T-helper 17 cell (primary cell): ENCODE results near the gene PTPRD. TPM values are rescaled to one million over a fixed set of nuclear protein-coding genes. Genes with fewer than 3 reads are reported as not detected.

Experiments
- ATAC-seq: fragments of 150-1000 bp; cut with Tn5 transposase; 2 replicates; pipeline ENCODE4 v1.10.0; 2021; ENCODE audit warnings: mild to moderate bottlenecking, moderate library complexity
- DNase-seq, 3 donors: peaks; one replicate each; pipeline versions ENCODE4 v3.0.0 to v3.0.0-alpha.2; 2020 to 2021
- H3K9me3 ChIP-seq: one replicate; pipeline ENCODE4 v1.7.0; 2013; ENCODE audit warnings: low read length, mild to moderate bottlenecking; ENCODE audit not compliant: control insufficient read depth, poor library complexity, severe bottlenecking
- H3K27ac Mint-ChIP-seq: one replicate; pipeline ENCODE4 v1.8.0; 2022; ENCODE audit warnings: mild to moderate bottlenecking, moderate library complexity, mixed read lengths
- H3K27me3 Mint-ChIP-seq: one replicate; pipeline ENCODE4 v1.8.0; 2022; ENCODE audit warnings: mixed read lengths
- H3K36me3 Mint-ChIP-seq: one replicate; pipeline ENCODE4 v1.8.0; 2022; ENCODE audit warnings: low read depth, mixed read lengths
- H3K4me1 Mint-ChIP-seq: one replicate; pipeline ENCODE4 v1.8.0; 2022; ENCODE audit warnings: mild to moderate bottlenecking, mixed read lengths
- H3K4me3 Mint-ChIP-seq: one replicate; pipeline ENCODE4 v1.8.0; 2022; ENCODE audit warnings: mild to moderate bottlenecking, moderate library complexity, mixed read lengths
- total RNA-seq, 4 donors: library from RNA in 2 of 4; stranded (reverse) in 2 of 4; gene quantifications; one replicate each; pipeline ENCODE4 v1.2.3 and lab custom pipeline; 2022 to 2026

PTPRD gene
- total RNA-seq, 2 donors from 2014 or later = not detected

DNA sequence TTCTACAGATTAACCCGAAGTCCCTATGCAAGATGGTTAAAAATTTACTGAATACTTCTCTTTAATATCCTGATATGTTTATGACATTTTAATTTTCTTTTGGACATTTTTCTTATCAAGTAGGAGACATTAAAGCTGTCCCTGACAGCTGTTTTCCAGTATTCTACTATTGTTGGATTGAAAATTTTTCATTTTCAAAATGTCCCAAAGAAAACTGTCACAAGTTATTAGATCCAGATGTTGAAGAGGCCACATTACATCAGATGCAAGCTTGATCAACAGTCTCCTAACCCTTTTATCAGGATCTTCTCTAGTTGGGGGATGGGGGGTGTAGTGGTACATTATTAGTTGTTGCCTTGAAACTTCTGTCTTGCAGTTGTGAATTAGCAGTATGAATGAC lies 1410.5 kb downstream of the PTPRD start:
- H3K9me3 ChIP-seq = no peaks in the 10 kb centered on the region
- H3K27ac Mint-ChIP-seq = no peak overlapping the region
- no peak for DNase-seq
- no peaks in the 10 kb centered on the region for H3K4me1 Mint-ChIP-seq
- H3K27me3 Mint-ChIP-seq = no peaks in the 10 kb centered on the region
- no peak for ATAC-seq
- H3K36me3 Mint-ChIP-seq = no peaks in the 10 kb centered on the region
- no peak overlapping the region for H3K4me3 Mint-ChIP-seq

DNA sequence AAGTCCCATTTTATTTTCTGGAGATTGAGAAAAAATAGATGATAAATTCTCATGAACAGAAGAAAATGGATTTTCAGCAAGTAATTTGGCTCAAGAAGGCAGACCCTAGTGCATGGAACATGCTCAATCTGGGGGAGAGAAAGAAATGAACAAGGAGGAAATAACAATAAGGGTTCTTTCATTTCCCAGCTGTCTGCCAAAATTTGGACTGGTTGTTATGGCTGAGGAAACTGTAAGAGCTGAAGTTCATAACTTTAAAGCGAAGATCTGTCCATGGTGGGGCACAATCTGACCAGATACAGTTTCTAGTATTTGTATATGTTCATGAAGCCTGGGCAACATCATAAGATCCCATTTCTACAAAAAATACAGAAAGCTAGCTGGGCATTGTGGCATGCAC lies 1426.7 kb downstream of the PTPRD start:
- Mint-ChIP-seq H3K27me3 (no peaks in the 10 kb centered on the region), H3K4me3 (no peak overlapping the region), H3K27ac (no peak overlapping the region), H3K4me1 (no peaks in the 10 kb centered on the region), H3K36me3 (no peaks in the 10 kb centered on the region)
- no peaks in the 10 kb centered on the region for H3K9me3 ChIP-seq
- ATAC-seq = no peak
- no peak for DNase-seq

DNA sequence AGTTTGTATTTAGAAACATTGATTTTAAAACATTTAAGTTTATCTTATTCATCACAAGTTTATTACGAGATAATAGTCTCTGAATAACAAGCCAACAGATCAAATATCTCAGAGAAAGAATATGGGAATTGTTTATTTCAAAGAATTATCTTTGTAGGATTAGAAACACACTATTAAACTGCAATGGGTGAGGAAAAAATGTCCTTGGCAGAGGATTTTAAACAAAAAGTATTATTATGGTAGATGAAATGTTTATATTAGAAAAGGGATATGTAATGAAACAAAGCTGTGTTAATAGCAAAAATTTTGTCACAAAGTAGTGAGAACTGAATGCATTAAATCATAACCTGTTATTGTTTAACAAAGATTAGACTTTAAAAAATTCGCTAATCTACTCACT lies 1430.4 kb downstream of the PTPRD start:
- ATAC-seq (no peak), DNase-seq (no peak)
- no peak overlapping the region for H3K4me3 Mint-ChIP-seq
- no peaks in the 10 kb centered on the region for H3K4me1 Mint-ChIP-seq
- H3K27ac Mint-ChIP-seq = no peak overlapping the region
- no peaks in the 10 kb centered on the region for H3K27me3 Mint-ChIP-seq
- no peaks in the 10 kb centered on the region for H3K9me3 ChIP-seq
- no peaks in the 10 kb centered on the region for H3K36me3 Mint-ChIP-seq

DNA sequence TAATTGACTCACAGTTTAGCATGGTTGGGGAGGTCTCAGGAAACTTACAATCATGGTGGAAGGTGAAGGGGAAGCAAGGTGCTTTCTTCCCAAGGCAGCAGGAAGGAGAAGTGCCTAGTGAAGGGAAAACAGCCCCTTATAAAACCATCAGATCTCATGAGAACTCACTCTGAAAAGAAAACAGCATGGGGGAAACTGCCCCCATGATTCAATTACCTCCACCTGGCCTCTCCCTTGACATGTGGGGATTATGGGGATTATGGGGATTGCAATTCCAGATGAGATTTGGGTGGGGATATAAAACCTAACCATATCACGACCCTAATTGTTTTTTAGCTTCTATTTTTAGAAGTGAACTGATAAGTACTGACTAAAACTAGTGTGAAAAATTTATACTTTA lies 1435.7 kb downstream of the PTPRD start:
- no peaks in the 10 kb centered on the region for H3K27me3 Mint-ChIP-seq
- no peak for ATAC-seq
- H3K4me3 Mint-ChIP-seq = no peak overlapping the region
- no peaks in the 10 kb centered on the region for H3K4me1 Mint-ChIP-seq
- H3K9me3 ChIP-seq = no peaks in the 10 kb centered on the region
- no peak overlapping the region for H3K27ac Mint-ChIP-seq
- no peaks in the 10 kb centered on the region for H3K36me3 Mint-ChIP-seq
- no peak for DNase-seq

DNA sequence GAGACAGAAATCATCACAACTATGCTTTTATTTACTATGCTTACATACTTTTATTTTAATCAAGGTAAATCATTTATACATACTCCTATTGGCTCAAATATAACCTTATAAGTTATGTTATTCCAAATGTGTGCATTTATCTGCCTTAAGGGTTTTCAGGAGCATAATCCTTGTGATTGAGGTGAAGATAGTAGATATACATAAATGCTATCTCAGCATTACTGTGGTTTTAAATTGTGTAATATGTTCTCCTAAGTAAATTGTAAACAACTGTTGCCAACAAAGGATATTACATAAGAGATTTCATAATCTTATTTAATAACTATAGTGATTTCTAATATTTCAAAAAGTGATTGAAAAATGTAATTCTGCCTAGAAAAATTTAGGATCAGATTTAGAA lies 1438.4 kb downstream of the PTPRD start:
- no peaks in the 10 kb centered on the region for H3K36me3 Mint-ChIP-seq
- H3K4me3 Mint-ChIP-seq = no peak overlapping the region
- ATAC-seq (no peak), DNase-seq (no peak)
- H3K9me3 ChIP-seq = no peaks in the 10 kb centered on the region
- no peak overlapping the region for H3K27ac Mint-ChIP-seq
- no peaks in the 10 kb centered on the region for H3K27me3 Mint-ChIP-seq
- H3K4me1 Mint-ChIP-seq = no peaks in the 10 kb centered on the region

DNA sequence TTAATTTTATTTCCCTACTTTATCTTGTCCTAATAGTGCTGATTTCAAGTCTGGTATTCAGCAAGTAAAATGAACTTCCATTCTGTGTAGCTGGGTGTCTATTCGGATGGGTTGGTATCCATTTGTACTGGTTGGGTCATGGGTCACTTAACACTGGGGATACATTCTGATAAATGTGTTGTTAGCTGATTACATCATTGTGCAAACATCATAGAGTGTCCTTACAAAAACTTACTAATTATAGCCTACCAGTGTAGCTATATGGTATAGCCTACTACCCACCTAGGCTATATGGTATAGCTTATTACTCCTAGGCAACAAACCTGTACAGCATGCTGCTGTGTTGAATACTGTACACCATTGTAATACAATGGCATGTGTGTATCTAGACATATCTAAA lies 1439.5 kb downstream of the PTPRD start:
- no peaks in the 10 kb centered on the region for H3K36me3 Mint-ChIP-seq
- H3K27ac Mint-ChIP-seq = no peak overlapping the region
- no peaks in the 10 kb centered on the region for H3K4me1 Mint-ChIP-seq

DNA sequence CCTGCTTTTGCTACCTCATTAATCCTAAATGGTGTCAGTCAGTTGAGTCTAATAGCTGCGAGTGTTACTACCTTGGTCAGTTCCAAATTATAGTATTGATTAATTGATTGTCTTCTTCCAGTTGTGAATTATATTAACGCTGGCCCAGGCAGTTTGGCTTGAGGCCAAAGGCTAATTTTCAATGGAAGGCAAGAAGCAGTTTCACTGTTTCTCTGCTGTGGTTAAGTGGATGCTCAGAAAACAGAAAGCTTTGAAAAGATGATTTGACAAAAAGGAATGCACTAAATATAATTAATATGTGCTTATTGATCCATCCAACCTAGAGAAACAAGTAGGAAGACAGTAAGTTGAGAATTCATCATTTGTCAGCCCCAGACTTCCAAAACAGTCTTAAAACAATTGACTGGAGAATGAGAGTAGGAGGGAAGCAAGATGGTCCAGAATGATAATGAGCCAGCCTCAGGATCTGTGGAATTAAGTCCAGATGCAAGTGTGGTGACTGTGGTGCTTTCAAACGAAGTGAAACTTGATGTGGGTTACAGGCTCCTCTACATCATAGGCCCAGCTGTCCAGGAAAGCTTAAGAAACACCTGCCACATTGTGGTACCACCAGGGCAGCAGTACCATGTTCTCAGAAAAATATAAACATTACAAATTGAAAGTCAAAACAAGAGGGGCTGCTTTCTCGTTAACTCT lies 1442.2 kb downstream of the PTPRD start:
- DNase-seq (no peak), ATAC-seq (no peak)
- Mint-ChIP-seq H3K36me3 (no peaks in the 10 kb centered on the region), H3K27ac (no peak overlapping the region), H3K4me3 (no peak overlapping the region), H3K27me3 (no peaks in the 10 kb centered on the region), H3K4me1 (no peaks in the 10 kb centered on the region)
- no peaks in the 10 kb centered on the region for H3K9me3 ChIP-seq

More for the DNA sequence above, 1439.5 kb downstream of the PTPRD start:
- no peaks in the 10 kb centered on the region for H3K27me3 Mint-ChIP-seq
- no peaks in the 10 kb centered on the region for H3K9me3 ChIP-seq
- H3K4me3 Mint-ChIP-seq = no peak overlapping the region
- ATAC-seq (no peak), DNase-seq (no peak)

DNA sequence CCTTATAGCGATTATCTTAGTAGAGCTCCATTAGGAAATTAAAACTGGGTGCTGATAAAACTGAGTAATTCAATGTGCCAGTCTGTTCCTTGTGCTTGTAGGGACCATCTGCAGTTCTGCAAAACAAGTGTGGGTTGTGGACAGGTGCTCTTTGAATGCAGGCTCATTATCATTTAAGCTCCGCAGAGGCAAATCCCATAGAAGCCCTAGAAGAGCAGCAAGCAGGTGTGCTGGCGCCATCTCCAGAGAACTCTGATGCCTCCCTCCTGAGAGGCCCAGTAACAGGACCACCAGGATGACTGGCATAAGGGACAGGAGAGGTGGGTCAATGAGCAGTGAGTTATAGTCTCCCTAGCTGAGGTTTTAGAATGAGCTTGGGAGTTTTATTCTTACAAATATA lies 1470.8 kb downstream of the PTPRD start:
- Mint-ChIP-seq H3K27ac (no peak overlapping the region), H3K27me3 (no peaks in the 10 kb centered on the region), H3K36me3 (no peaks in the 10 kb centered on the region), H3K4me1 (no peaks in the 10 kb centered on the region), H3K4me3 (no peak overlapping the region)
- no peak for ATAC-seq
- no peak for DNase-seq
- no peaks in the 10 kb centered on the region for H3K9me3 ChIP-seq

DNA sequence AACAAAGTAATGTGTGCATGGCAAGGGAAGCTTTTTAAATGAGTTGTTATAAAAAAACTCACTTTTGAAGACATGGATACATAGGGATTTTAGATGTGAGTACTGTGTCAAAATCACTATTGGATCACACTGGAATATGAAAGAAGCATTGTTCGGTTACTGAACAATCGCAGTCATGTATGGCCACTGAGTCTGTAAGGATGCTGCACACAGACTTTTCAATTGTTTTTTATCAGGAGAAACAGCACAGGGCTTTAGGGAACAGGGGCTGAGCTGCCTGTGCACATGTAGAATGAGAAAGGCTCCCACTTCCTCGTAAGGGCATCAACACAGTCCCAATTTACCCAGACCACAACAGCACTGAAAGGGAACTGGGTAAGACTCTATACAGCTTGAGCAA lies 1479.3 kb downstream of the PTPRD start:
- ATAC-seq = no peak

DNA sequence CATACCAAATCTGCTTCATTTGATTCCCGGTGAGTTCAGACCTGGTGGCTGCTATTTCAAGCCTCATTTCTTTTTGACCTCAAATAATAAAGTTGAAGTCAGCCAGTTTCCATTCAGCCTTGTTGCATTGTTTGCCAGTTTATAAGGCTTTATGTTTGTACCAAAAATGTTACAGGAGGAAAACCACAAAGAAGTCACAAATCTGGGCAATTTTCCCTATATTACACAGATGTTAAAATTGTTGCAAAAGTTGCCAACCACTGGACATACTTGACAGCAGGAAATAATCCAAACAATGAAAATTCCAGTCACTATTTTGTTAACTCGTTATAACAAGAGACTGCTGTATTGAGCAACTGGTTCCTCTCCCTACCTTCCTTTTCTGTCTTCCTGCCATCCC lies 1488.2 kb downstream of the PTPRD start:
- Mint-ChIP-seq H3K36me3 (no peaks in the 10 kb centered on the region), H3K4me3 (no peak overlapping the region), H3K27me3 (no peaks in the 10 kb centered on the region), H3K4me1 (no peaks in the 10 kb centered on the region), H3K27ac (no peak overlapping the region)
- DNase-seq = no peak
- no peak for ATAC-seq
- no peaks in the 10 kb centered on the region for H3K9me3 ChIP-seq

More for the DNA sequence above, 1479.3 kb downstream of the PTPRD start:
- Mint-ChIP-seq H3K4me1 (no peaks in the 10 kb centered on the region), H3K4me3 (no peak overlapping the region), H3K36me3 (no peaks in the 10 kb centered on the region), H3K27me3 (no peaks in the 10 kb centered on the region), H3K27ac (no peak overlapping the region)
- DNase-seq = no peak
- no peaks in the 10 kb centered on the region for H3K9me3 ChIP-seq

DNA sequence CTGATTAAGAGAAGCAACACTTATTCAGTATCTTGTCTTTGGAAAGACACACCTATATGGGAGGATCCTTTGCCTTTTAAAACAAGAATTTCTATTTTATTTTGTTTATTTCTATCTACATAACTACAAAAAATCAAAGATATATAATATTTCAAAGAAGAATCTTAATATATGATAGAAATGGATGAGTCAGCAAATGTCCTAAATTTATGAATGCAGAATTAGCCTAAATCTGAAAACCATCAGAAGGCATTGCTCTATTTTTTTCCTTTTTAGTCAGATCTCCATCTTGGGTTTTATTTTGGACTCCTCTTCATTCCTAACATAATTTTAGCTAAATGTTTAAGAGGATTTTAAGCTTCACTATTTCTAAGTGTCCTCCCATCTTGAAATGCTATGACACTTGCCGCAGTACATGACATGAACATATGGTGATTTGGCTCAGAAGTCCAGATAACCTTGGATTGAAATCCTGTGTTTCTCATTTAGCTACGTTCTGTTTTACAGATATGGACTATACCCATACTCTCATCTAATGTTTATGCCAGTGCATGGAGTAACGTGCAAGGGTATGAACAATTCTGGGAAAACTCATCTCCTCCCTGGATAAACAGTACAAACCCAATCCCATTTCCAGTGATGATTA lies 1490.4 kb downstream of the PTPRD start:
- Mint-ChIP-seq H3K4me3 (no peak overlapping the region), H3K27me3 (no peaks in the 10 kb centered on the region), H3K27ac (no peak overlapping the region), H3K4me1 (no peaks in the 10 kb centered on the region), H3K36me3 (no peaks in the 10 kb centered on the region)
- DNase-seq (no peak), ATAC-seq (no peak)
- no peaks in the 10 kb centered on the region for H3K9me3 ChIP-seq

DNA sequence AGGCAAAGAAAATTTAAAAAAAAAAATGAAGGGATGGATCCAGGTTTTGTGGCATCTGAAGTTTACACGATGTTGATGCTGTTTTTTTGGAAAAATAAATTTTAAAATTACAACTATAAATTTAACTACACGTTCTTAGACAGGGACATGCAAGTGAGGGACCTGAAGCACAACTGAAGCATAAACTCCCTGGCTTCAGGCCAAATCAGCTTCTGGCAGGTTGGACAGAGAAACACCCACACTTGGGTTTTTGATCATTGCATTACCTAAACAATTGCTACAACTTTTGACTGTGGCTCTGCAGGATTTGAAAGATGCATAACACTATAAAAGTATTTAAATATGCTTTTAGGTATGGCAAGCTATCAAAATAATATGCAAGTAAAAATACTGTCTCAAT lies 1494.9 kb downstream of the PTPRD start:
- Mint-ChIP-seq H3K4me3 (no peak overlapping the region), H3K4me1 (no peaks in the 10 kb centered on the region), H3K27ac (no peak overlapping the region), H3K27me3 (no peaks in the 10 kb centered on the region), H3K36me3 (no peaks in the 10 kb centered on the region)
- DNase-seq (no peak), ATAC-seq (no peak)
- no peaks in the 10 kb centered on the region for H3K9me3 ChIP-seq

DNA sequence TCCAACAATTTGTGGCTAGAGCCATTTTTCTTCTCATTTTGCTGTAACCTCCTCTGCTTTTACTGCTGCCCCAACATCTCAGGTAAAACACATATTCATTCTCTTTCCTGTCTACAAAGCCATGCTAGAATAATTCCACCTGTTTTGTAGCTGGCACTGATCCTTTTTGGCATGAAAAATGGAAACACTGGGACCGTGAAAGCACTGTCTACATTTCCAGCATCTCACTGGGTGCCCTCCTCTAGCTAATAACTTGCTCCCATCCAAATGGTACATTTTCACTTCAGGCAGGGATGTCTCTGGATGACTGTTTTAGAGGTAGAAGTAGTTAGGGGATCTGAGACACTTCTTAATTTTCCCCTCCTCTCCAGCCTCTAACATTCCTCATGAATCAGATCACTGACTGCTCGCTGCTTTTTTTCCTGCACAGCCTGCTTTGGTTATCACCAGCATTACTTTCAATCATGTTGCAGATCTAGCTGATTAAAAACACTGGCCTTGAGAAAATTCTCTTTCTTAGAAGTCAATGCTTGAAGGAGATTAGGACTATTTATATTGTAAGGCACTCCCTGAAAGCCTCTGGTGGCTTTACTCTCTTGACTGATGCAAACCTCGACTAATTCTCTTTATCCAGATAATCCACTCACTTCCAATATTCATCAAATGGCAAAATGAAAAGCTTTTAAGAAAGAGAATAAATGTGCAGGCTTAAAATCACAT lies 1500.6 kb downstream of the PTPRD start:
- DNase-seq (no peak), ATAC-seq (no peak)
- H3K9me3 ChIP-seq = no peaks in the 10 kb centered on the region
- Mint-ChIP-seq H3K36me3 (no peaks in the 10 kb centered on the region), H3K27me3 (no peaks in the 10 kb centered on the region), H3K4me3 (no peak overlapping the region), H3K27ac (no peak overlapping the region), H3K4me1 (no peaks in the 10 kb centered on the region)

DNA sequence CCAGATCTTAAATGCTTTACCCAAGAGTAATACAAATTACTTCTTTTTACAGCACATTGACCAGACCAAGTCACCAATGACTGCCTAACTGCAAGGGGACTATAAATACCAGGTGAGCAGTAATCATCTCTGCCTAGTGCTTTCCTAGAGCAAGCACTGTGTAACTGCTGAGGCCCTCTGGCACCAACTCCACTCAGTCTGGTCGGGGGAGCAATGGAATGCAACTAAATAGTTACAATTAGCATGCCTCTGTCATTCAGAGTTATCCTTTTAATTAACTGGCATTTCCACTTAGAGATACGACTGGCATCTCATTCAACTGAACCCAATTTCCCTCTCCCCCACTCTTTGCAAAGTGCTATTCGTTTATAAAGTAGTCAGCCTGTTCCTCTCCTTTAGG lies 1504.2 kb downstream of the PTPRD start:
- no peaks in the 10 kb centered on the region for H3K9me3 ChIP-seq
- Mint-ChIP-seq H3K36me3 (no peaks in the 10 kb centered on the region), H3K27me3 (no peaks in the 10 kb centered on the region), H3K4me3 (no peak overlapping the region), H3K27ac (no peak overlapping the region), H3K4me1 (no peaks in the 10 kb centered on the region)
- DNase-seq = no peak
- ATAC-seq = no peak
